ENCODE data around the gene AOPEP. TPM values are rescaled to one million over a fixed set of nuclear protein-coding genes. Genes with fewer than 3 reads are reported as not detected.
A peak's percentile ranks its signal among the peaks of the same experiment; 100 is the strongest.

The AOPEP gene
- total RNA-seq, 4 donors from 2014 or later, result 126 to 216 (median 136) TPM

DNA sequence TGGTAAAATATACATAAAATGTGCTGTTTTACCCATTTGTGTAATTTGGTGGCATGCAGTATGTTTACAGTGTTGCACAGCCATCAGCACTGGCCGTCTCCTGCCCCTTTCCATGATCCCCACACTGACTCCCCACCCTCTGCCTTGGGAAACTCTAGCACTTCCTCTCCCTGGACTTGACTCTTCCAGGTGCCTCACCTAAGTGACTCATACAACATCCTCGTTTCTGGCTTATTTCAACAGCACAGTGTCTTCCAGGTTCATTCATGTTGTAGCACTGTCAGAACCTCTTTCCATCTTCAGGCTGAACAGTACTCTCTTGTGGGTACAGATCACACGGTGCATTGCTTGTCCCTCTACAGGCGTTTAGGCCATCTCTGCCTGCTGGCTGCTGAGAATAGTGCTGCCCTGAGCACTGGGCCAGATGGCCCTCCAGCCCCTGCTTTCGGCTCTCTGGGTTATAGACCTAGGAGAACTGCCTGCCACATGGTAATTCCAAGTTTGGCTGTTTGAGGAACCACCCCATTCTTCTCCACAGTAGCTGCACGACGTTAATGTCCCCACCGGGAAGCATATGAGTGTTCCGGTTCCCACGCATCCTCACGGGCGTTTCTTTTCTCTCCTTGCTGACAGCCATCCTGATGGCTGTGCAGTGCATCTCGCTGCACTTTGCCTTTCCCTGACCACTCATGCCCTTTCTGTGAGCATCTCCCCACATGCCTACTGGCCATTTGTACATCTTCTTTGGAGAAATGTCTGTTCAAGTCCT lies 379.2 kb downstream of the AOPEP start:
- Histone ChIP-seq H3K27ac (peak overlapping the region in 1 of 3 donors; percentile 92), H3K4me1 (peaks cover 40 to 43% of the 10 kb centered on the region in 2 donors), H3K4me3 (replicated peaks in 1 of 3) (no peak overlapping the region), H3K27me3 (no peaks in the 10 kb centered on the region), H3K36me3 (no peaks in the 10 kb centered on the region), H3K9me3 (no peaks in the 10 kb centered on the region)
- intact Hi-C loops (cut with DNase I), result no loop called here
- no peak for TF ChIP-seq POLR2A (IDR thresholded peaks at IDR 0.05)
- TF ChIP-seq, protein P1, sequence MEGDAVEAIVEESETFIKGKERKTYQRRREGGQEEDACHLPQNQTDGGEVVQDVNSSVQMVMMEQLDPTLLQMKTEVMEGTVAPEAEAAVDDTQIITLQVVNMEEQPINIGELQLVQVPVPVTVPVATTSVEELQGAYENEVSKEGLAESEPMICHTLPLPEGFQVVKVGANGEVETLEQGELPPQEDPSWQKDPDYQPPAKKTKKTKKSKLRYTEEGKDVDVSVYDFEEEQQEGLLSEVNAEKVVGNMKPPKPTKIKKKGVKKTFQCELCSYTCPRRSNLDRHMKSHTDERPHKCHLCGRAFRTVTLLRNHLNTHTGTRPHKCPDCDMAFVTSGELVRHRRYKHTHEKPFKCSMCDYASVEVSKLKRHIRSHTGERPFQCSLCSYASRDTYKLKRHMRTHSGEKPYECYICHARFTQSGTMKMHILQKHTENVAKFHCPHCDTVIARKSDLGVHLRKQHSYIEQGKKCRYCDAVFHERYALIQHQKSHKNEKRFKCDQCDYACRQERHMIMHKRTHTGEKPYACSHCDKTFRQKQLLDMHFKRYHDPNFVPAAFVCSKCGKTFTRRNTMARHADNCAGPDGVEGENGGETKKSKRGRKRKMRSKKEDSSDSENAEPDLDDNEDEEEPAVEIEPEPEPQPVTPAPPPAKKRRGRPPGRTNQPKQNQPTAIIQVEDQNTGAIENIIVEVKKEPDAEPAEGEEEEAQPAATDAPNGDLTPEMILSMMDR (IDR thresholded peaks at IDR 0.05), result no peak
- WGBS, 2 donors, result 91 to 92% methylated on average over 13 of the region's 13 CpGs
- no peak for DNase-seq

DNA sequence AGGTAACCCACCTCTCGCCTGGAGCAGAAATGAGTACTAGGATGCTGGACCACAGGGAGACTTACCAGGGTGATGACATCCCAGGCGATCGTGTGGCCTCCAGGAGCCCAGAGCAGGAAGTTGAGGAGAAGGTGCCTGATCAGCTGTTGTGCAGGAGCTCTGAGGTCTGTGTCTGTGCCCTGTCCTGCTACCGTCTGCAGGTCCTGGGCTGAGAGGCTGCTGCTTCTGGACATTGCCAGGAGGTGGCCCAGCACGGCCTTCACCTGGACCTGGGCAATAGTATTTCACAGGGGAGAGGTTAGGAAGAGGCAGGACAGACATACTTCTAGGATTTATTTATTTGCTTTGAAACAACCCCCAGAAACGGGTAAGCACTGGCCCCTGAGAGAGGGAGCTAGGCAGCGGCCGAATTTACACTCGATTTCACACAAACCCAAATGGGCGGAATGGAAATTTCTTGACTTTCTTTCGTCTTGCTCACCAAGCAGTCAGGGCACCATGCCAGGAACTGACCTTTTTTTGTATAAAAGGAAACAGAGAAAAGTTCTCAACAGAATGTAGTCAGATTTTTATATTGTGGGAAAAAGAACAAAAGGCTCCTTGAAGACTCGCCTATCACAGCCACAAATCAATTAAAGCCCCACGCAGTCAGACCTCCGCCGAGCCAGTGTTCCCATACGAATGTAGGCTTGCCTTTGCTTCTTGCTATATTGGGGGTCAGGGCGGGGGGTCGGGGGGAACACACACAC lies 380.7 kb downstream of the AOPEP start:
- Histone ChIP-seq H3K27ac (peak overlapping the region; percentile 17 to 92 (median 64)), H3K9me3 (no peaks in the 10 kb centered on the region), H3K36me3 (no peaks in the 10 kb centered on the region), H3K27me3 (no peaks in the 10 kb centered on the region), H3K4me3 (replicated peaks in 1 of 3) (no peak overlapping the region), H3K4me1 (peaks cover 25 to 29% of the 10 kb centered on the region in 2 donors)
- WGBS, 2 donors, result 46 to 64% methylated on average over 18 of the region's 18 CpGs
- intact Hi-C loops (cut with DNase I), result no loop called here
- DNase-seq, result peak; percentile 85 to 86
- TF ChIP-seq, protein P1 (IDR thresholded peaks at IDR 0.05), result peak in 1 of 6 experiments; percentile 31
- no peak for TF ChIP-seq POLR2A (IDR thresholded peaks at IDR 0.05)

DNA sequence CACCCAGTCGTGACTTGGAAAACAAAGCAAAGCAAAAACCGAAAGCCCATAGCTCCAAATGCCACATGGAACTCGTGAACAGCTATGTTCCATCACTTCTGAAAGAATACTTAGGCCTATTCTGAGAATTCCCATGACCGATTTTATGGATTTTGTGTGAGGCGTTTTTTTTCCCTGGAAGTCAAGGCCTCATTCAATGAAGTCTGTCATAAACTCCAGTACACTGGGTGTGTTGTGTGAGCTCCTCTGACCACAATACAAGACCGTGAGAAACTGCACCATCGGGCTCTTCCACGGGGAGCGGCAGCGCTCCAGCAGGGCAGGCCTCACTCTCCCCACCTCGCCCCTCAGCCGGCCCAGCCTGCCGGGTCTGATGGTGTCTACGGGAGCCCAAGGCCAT lies 381.5 kb downstream of the AOPEP start:
- H3K27ac ChIP-seq, result peak overlapping the region; percentile 17 to 92 (median 64)
- WGBS, 2 donors, result 89 to 92% methylated on average over 14 of the region's 14 CpGs
- no peak for DNase-seq
- H3K36me3 ChIP-seq, result no peaks in the 10 kb centered on the region
- no peaks in the 10 kb centered on the region for H3K9me3 ChIP-seq
- H3K4me3 ChIP-seq (replicated peaks in 1 of 3), result no peak overlapping the region
- intact Hi-C loops (cut with DNase I), result no loop called here
- TF ChIP-seq POLR2A (IDR thresholded peaks at IDR 0.05), result no peak
- TF ChIP-seq, protein P1 (IDR thresholded peaks at IDR 0.05), result no peak
- peaks cover 17 to 21% of the 10 kb centered on the region in 2 donors for H3K4me1 ChIP-seq
- no peaks in the 10 kb centered on the region for H3K27me3 ChIP-seq

DNA sequence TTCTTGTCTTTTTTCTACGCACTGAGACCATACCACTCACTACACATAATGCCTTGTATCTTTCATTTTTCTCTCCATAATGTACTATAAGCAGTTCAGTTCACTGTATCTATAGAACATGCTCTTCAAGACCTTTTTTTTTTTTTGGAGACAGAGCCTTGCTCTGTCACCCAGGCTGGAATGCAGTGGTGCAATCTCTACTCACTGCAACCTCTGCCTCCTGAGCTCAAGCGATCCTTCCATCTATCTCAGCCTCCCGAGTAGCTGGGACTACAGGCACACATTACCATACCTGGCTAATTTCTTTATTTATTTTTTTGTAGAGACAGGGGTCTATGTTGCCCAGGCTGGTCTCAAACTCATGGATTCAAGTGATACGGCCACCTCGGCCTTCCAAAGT lies 382.3 kb downstream of the AOPEP start:
- intact Hi-C loops (cut with DNase I), result no loop called here
- Histone ChIP-seq H3K4me1 (peaks cover 12 to 17% of the 10 kb centered on the region in 2 donors), H3K9me3 (no peaks in the 10 kb centered on the region), H3K36me3 (no peaks in the 10 kb centered on the region), H3K4me3 (replicated peaks in 1 of 3) (no peak overlapping the region), H3K27ac (peak overlapping the region in 1 of 3 donors; percentile 1), H3K27me3 (no peaks in the 10 kb centered on the region)
- TF ChIP-seq POLR2A (IDR thresholded peaks at IDR 0.05), result no peak
- TF ChIP-seq, protein P1 (IDR thresholded peaks at IDR 0.05), result no peak
- no peak for DNase-seq
- 96 to 98% methylated on average over 5 of the region's 5 CpGs for WGBS, 2 donors

DNA sequence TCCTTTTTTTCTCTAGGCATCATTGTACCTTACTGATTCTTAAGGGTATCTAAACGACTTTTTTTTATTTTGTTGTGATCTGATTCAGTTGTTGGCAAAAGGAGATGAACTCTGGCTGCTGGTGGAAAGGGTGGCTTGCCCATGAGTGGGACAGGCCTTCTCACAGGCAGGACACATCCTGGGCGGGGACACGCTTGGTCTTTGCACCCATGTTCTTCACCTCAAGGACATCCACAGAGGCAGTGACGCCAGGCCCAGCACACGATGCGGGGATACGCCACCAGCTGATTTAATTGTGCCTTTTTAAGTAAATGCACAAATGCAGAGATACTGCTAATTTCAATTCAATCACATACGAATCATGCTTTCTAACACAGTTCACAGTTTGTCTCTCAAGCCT lies 383.0 kb downstream of the AOPEP start:
- Histone ChIP-seq H3K27ac (no peak overlapping the region), H3K4me1 (peaks cover 12 to 17% of the 10 kb centered on the region in 2 donors), H3K9me3 (no peaks in the 10 kb centered on the region), H3K27me3 (no peaks in the 10 kb centered on the region), H3K36me3 (no peaks in the 10 kb centered on the region), H3K4me3 (replicated peaks in 1 of 3) (no peak overlapping the region)
- intact Hi-C loops (cut with DNase I), result no loop called here
- 93 to 95% methylated on average over 8 of the region's 8 CpGs for WGBS, 2 donors
- TF ChIP-seq POLR2A (IDR thresholded peaks at IDR 0.05), result no peak
- TF ChIP-seq, protein P1 (IDR thresholded peaks at IDR 0.05), result no peak
- DNase-seq, result no peak

All from thyroid gland (tissue), 4 donors.